ENCODE results near the gene GSS. TPM values are rescaled to one million over a fixed set of nuclear protein-coding genes. Genes with fewer than 3 reads are reported as not detected.

The GSS gene
- total and polyA plus RNA-seq, 2 of the 8 experiments (the other 6 are each of a cell fraction or from before 2014, with no cell fraction given), result 34.6 to 43.2 TPM

DNA sequence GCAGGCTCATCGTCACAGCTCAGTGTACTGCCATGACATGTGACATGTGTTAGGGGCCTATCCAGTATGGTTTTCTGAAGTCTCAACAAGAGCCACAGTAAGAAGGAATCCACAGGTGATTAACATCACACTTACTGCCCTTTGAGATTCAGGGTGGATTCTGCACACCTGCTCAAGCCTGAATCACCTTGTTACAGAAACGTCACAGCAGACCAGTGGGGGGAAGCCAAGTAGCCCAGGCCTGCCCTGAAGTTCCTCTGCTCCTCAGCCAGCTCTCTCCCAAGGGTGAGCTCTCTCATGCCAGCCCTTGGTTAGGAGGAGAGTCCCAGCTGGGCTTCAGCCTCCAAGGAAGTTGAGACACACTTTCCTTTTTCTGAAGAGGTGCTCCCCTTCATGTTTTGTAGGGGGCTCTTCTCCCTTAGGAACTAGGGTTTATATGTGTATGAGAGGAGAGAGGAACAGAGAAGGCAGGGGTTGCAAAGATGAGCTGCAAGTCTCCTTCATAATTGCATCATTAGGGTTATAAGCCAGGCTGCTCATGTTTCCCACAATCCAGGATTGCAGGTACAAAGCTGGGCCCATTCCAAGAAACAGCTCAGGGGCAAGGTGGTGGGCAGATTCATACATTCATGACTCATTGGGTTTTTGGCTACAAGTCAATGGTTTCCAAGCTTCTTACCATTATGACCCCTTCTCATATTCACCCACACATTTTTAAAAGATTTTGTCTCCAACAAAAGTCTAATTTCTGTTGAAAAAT lies 11.6 kb downstream of the GSS start:
- no peaks in the 10 kb centered on the region for H3K79me1 ChIP-seq (ENCODE audit: low read depth, low read length)
- no peaks in the 10 kb centered on the region for H3K23me2 ChIP-seq (ENCODE audit: low read depth, low read length)
- no peak overlapping the region for H2BK120ac ChIP-seq (replicated peaks; ENCODE audit: low read depth, low read length)
- H2AFZ ChIP-seq (ENCODE audit: low read length), result no peak overlapping the region
- H3K27me3 ChIP-seq (replicated peaks in 1 of 4; ENCODE audit: control insufficient read depth in 3 of 4, extremely low read depth in 1 of 4, insufficient read depth in 3 of 4, low read length in 3 of 4), result no peaks in the 10 kb centered on the region
- H2BK15ac ChIP-seq (ENCODE audit: low read length), result no peak overlapping the region
- H4K91ac ChIP-seq (replicated peaks; ENCODE audit: insufficient read length, low read length), result no peak overlapping the region
- H3K27ac ChIP-seq (ENCODE audit: low read depth, low read length), result no peak overlapping the region
- no peak overlapping the region for H3K9ac ChIP-seq (replicated peaks in 1 of 4; ENCODE audit: extremely low read depth in 1 of 4, low read depth in 3 of 4, low read length in 3 of 4)
- no peaks in the 10 kb centered on the region for H3K79me2 ChIP-seq (ENCODE audit: control insufficient read depth in 1 of 2, insufficient read depth in 2 of 2, low read length in 2 of 2)
- H3K4me2 ChIP-seq (ENCODE audit: insufficient read depth in 1 of 2, low read depth in 2 of 2, low read length in 2 of 2), result no peak overlapping the region
- POLR2A ChIA-PET (ENCODE audit: partially characterized antibody), result interaction anchor here (0.8 to 4.3 kb wide), 3 partner anchors 8 to 13 kb away, joined by 3 to 16 read pairs (median 4); partner anchors contain the start of gene MYH7B
- H3K4ac ChIP-seq (replicated peaks; ENCODE audit: insufficient read length, low read depth, low read length), result no peak overlapping the region
- H4K5ac ChIP-seq (ENCODE audit: insufficient read length, low read depth, low read length), result no peak overlapping the region
- no peak overlapping the region for H2BK12ac ChIP-seq (ENCODE audit: low read depth, low read length)
- no peak overlapping the region for H2BK5ac ChIP-seq (ENCODE audit: low read depth, low read length)
- H3K56ac ChIP-seq (replicated peaks; ENCODE audit: insufficient read length, low read depth, low read length), result no peak overlapping the region
- WGBS, 2 experiments (ENCODE audit: extremely low coverage in 1 of 2, insufficient coverage in 1 of 2, insufficient read length in 1 of 2, insufficient replicate concordance in 2 of 2, low coverage in 1 of 2, low lambda C conversion rate in 2 of 2, missing lambda C conversion rate in 1 of 2), result 86% methylated on average over 2 of the region's 2 CpGs; no CpG with 5 or more reads in 1 of the 2 experiments
- H4K8ac ChIP-seq (ENCODE audit: extremely low read depth, insufficient read depth, low read length), result no peak overlapping the region
- H3K4me3 ChIP-seq (ENCODE audit: extremely low read depth in 1 of 4, insufficient read depth in 2 of 4, low read depth in 3 of 4, low read length in 4 of 4), result no peak overlapping the region
- peaks cover 2 to 14% (median 6%) of the 10 kb centered on the region in 4 experiments; a peak in 5 of 8 replicates for H3K36me3 ChIP-seq (ENCODE audit: control insufficient read depth in 2 of 4, insufficient read depth in 4 of 4, low read length in 3 of 4)
- H3K23ac ChIP-seq (ENCODE audit: insufficient read length), result no peak overlapping the region
- peaks cover 0 to 2% of the 10 kb centered on the region in 2 experiments for H4K20me1 ChIP-seq (replicated peaks in 1 of 2; ENCODE audit: control insufficient read depth in 1 of 2, insufficient read depth in 2 of 2, low read length in 2 of 2)
- no peak for DNase-seq (ENCODE audit: low read depth in 1 of 2, low spot score in 2 of 2)
- H3K18ac ChIP-seq (ENCODE audit: extremely low read depth, low read length), result no peak overlapping the region
- H2BK20ac ChIP-seq (ENCODE audit: low read length), result no peak overlapping the region
- no peak overlapping the region for H2AK5ac ChIP-seq (ENCODE audit: low read depth, low read length)
- CTCF ChIA-PET (ENCODE audit: partially characterized antibody), result interaction anchor here (0.6 to 2.3 kb wide), 9 partner anchors 8 to 615 kb away, joined by 3 to 7 read pairs (median 4); partner anchors contain the start of genes ACSS2, GSS and MYH7B
- no peak for FAIRE-seq
- H3K4me1 ChIP-seq (replicated peaks in 1 of 4; ENCODE audit: control insufficient read depth in 3 of 4, insufficient read depth in 4 of 4, low read length in 3 of 4), result no peaks in the 10 kb centered on the region
- no peak overlapping the region for H3K14ac ChIP-seq (ENCODE audit: insufficient read length)
- no peaks in the 10 kb centered on the region for H3K9me3 ChIP-seq (ENCODE audit: insufficient read depth in 2 of 2, low read depth in 1 of 2, low read length in 1 of 2)
- TF ChIP-seq RXRA (IDR thresholded peaks at IDR 0.05; ENCODE audit: insufficient read depth, low read depth, low read length) (no peak), TCF12 (IDR thresholded peaks at IDR 0.05; ENCODE audit: low read depth, low read length) (no peak), BCL11A (IDR thresholded peaks at IDR 0.05; ENCODE audit: low read depth in 2 of 2, low read length in 2 of 2) (no peak), NRF1 (IDR thresholded peaks at IDR 0.05; ENCODE audit: low read depth, low read length) (no peak), USF2 (IDR thresholded peaks at IDR 0.05; ENCODE audit: low read length) (no peak), KDM1A (IDR thresholded peaks at IDR 0.05; ENCODE audit: borderline replicate concordance, low read length) (no peak), EP300 (IDR thresholded peaks at IDR 0.05; ENCODE audit: borderline replicate concordance in 1 of 2, low read depth in 2 of 2, low read length in 2 of 2) (no peak)

Data from H1 (cell line).